Astrocyte (in vitro differentiated cells and primary cell): ENCODE results near the gene UMODL1.

Experiments used
- CTCF ChIP-seq: IDR thresholded peaks from 2 replicates; pipeline ENCODE4 v1.5.1; 2011; ENCODE audit warnings: low read depth, mild to moderate bottlenecking, inconsistent platforms, low read length, moderate library complexity; ENCODE audit not compliant: insufficient read depth
- EZH2 ChIP-seq: IDR thresholded peaks from 2 replicates; pipeline ENCODE4 v1.6.1; 2012; ENCODE audit warnings: mild to moderate bottlenecking, low read length, inconsistent platforms; ENCODE audit not compliant: insufficient read depth

- TF ChIP-seq CTCF, result no peak
- TF ChIP-seq EZH2, result no peak
Observed at GRCh38 chr21:42027085-42027821, 43.9 kb upstream of the UMODL1 start.
